NCI-H524 treated with DMSO at 0.1 percent for 48 hours (cell line): ENCODE measurements around the gene PPDPF.
"Not testable (repeated sequence)": the region's sequence is repeated elsewhere in the genome, so short reads cannot be mapped to it uniquely, and the experiment has no call there.

Source experiments
- DNase-seq: peaks from one replicate; lab custom pipeline; 2025; lab: John Stamatoyannopoulos, UW

PPDPF gene

GRCh38 chr20:63520504-63520933, at the start of gene PPDPF:
Gene PPDPF (plus strand): TSS chr20:63520765. CDS start chr20:63521309, 544 bp downstream.
- DNase-seq: no peak

- no peak for DNase-seq
Measured at GRCh38 chr20:63471002-63471716, 49.4 kb upstream of the PPDPF start.

GRCh38 chr20:63471717-63471980, 48.9 kb upstream of the PPDPF start:
- DNase-seq: no peak

GRCh38 chr20:63471981-63472831, 48.4 kb upstream of the PPDPF start, which contains the start of gene KCNQ2:
Gene KCNQ2 (minus strand): TSS chr20:63472655. CDS start chr20:63472463, 192 bp downstream.
- no peak for DNase-seq

- DNase-seq: no peak
Measured at GRCh38 chr20:63472862-63473390, 47.6 kb upstream of the PPDPF start.

GRCh38 chr20:63473555-63474449, 46.8 kb upstream of the PPDPF start:
- no peak for DNase-seq

- no peak for DNase-seq
Measured at GRCh38 chr20:63475209-63475608, 45.4 kb upstream of the PPDPF start.

- no peak for DNase-seq
Measured at GRCh38 chr20:63477061-63477616, 43.4 kb upstream of the PPDPF start.

- DNase-seq: no peak
Measured at GRCh38 chr20:63477944-63478343, 42.6 kb upstream of the PPDPF start.

GRCh38 chr20:63478346-63479302, 41.9 kb upstream of the PPDPF start:
- DNase-seq: no peak

GRCh38 chr20:63479695-63480419, 40.7 kb upstream of the PPDPF start:
- DNase-seq: not testable (repeated sequence)

GRCh38 chr20:63481503-63481902, 39.1 kb upstream of the PPDPF start:
- DNase-seq: no peak

- no peak for DNase-seq
Measured at GRCh38 chr20:63482021-63482587, 38.5 kb upstream of the PPDPF start.

- no peak for DNase-seq
Measured at GRCh38 chr20:63483834-63484233, 36.7 kb upstream of the PPDPF start.

GRCh38 chr20:63484236-63484635, 36.3 kb upstream of the PPDPF start:
- no peak for DNase-seq

GRCh38 chr20:63484651-63485403, 35.7 kb upstream of the PPDPF start:
- no peak for DNase-seq

- no peak for DNase-seq
Measured at GRCh38 chr20:63486300-63486855, 34.2 kb upstream of the PPDPF start.

GRCh38 chr20:63487116-63487764, 33.3 kb upstream of the PPDPF start:
- no peak for DNase-seq
